Fibroblast of mammary gland (primary cell): ENCODE data around the gene ZIC4.

Experiments used
- DNase-seq: peaks from one replicate; pipeline ENCODE4 v3.0.0-alpha.2; 2010; ENCODE audit warnings: low read depth
- H3K4me3 ChIP-seq: 2 replicates; pipeline ENCODE4 v1.5.1; 2011; ENCODE audit warnings: low read depth, mild to moderate bottlenecking, low read length, moderate library complexity; ENCODE audit not compliant: control insufficient read depth
- CTCF ChIP-seq: conservative IDR thresholded peaks from 2 replicates; pipeline ENCODE4 v1.5.1; 2011; ENCODE audit warnings: low read depth, low read length, inconsistent platforms; ENCODE audit not compliant: control insufficient read depth, insufficient read depth

The ZIC4 gene

GRCh38 chr3:147336543-147337278, 69.6 kb downstream of the ZIC4 start:
- no peak for DNase-seq

More at GRCh38 chr3:147336543-147337278, 69.6 kb downstream of the ZIC4 start:
- no peak for TF ChIP-seq CTCF
- no peak overlapping the region for H3K4me3 ChIP-seq
